K562 (cell line): ENCODE results near the gene TIGD4.

Experiments
- ETS2 ChIP-seq: IDR thresholded peaks from 2 replicates; pipeline ENCODE4 v1.6.1; 2016; ENCODE audit warnings: borderline replicate concordance, missing genetic modification characterization, mild to moderate bottlenecking, moderate library complexity, missing compliant biosample characterization; ENCODE audit not compliant: poor library complexity, severe bottlenecking
- FOXK2 ChIP-seq, 2 experiments: fragments of 450-650 bp; IDR thresholded peaks in 1 of 2; conservative IDR thresholded peaks in 1 of 2; 2 replicates each; pipeline ENCODE4 v1.6.1; 2016; ENCODE audit warnings: low read depth in 2 of 2, mild to moderate bottlenecking in 1 of 2
- JUN ChIP-seq, 2 experiments: sonication (generic) in 1 of 2; formaldehyde crosslinking in 1 of 2; IDR thresholded peaks; 2 replicates each; pipeline versions ENCODE4 v1.6.1 to v1.8.0; 2012 to 2022; ENCODE audit warnings: borderline replicate concordance in 2 of 2, mild to moderate bottlenecking in 2 of 2, improper control_type of control experiment in 1 of 2, low read depth in 1 of 2, low read length in 1 of 2, missing genetic modification reagents in 1 of 2
- MAZ ChIP-seq, 2 experiments: fragments of 450-650 bp in 1 of 2; sonication (generic) in 1 of 2; formaldehyde crosslinking; IDR thresholded peaks in 1 of 2; conservative IDR thresholded peaks in 1 of 2; 2 replicates each; pipeline versions ENCODE4 v1.4.0 to v1.5.0; 2020; ENCODE audit warnings: mild to moderate bottlenecking in 1 of 2, missing genetic modification reagents in 1 of 2
- NCOR1 ChIP-seq: fragments of 450-650 bp; IDR thresholded peaks from 2 replicates; pipeline ENCODE4 v1.6.1; 2016; ENCODE audit warnings: mild to moderate bottlenecking, moderate library complexity
- POLR2AphosphoS5 ChIP-seq: IDR thresholded peaks from 2 replicates; pipeline ENCODE4 v1.6.1; 2011; ENCODE audit warnings: mild to moderate bottlenecking, low read depth, low read length, moderate library complexity; ENCODE audit not compliant: control insufficient read depth, insufficient read depth
- RERE ChIP-seq: sonication (generic); formaldehyde crosslinking; IDR thresholded peaks from 2 replicates; pipeline ENCODE4 v1.8.0; 2023; ENCODE audit warnings: missing genetic modification reagents, mild to moderate bottlenecking, borderline replicate concordance
- SP1 ChIP-seq: sonication (generic); formaldehyde crosslinking; IDR thresholded peaks from 2 replicates; pipeline ENCODE4 v1.8.1; 2022; ENCODE audit warnings: mild to moderate bottlenecking, missing genetic modification reagents
- ZNF133 ChIP-seq: fragments of 250-450 bp; sonication (Bioruptor Pico); IDR thresholded peaks from 2 replicates; pipeline ENCODE4 v1.4.0; 2020; ENCODE audit warnings: mild to moderate bottlenecking
- TF ChIP-seq, protein P1 (sequence below), 3 experiments: IDR thresholded peaks in 2 of 3; conservative IDR thresholded peaks in 1 of 3; 2 replicates each; pipeline ENCODE4 v1.5.1; 2011 to 2012; ENCODE audit warnings: low read length in 3 of 3, mild to moderate bottlenecking in 3 of 3, control low read depth in 2 of 3, improper control_type of control experiment in 1 of 3, inconsistent platforms in 1 of 3, low read depth in 1 of 3, mixed read lengths in 1 of 3, moderate library complexity in 1 of 3; ENCODE audit not compliant: insufficient read depth in 2 of 3

DNA sequence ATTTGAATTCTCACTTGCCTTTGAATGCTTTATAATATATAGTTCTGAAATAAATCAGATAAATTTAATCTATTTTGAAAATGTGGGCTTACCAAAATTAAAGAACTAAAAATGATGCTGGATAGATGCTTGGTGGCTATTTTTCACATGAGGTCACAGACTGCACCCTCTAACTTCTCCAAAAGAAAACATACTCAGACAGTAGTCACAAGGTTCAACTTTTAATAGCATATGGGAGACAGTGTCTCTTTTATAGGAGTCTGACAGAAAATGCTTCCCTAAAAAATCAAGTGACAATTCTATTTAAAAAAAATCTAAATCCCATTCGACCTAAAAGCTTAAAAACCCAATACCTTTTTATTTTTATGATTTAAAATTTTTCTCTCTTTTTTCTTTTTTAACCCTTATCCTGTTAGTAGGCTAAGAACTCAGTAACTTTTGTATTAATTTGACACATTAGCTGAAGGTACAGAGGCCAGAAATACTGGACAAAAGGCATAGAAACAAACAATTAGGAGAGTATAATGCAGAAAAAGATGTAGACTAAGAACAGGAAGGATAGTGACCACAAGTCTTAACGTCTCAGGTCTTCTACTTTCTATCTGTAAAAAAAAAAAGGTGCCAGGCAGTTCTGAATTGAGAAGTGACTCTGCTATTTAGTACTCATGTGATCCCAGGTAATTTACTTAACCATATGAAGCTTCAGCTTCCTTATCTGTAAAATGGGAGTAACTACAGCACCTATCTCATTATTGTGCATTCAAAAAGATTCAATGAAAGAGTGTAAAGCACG is 7.6 kb downstream of the TIGD4 start:
- TF ChIP-seq RERE (CRISPR knock-in tag) (no peak), JUN (IDR thresholded peaks at IDR 0.05; ENCODE audit: borderline replicate concordance, low read depth, low read length) (no peak), JUN (CRISPR knock-in tag; IDR thresholded peaks at IDR 0.05; ENCODE audit: borderline replicate concordance) (no peak), ETS2 (tag) (no peak), SP1 (CRISPR knock-in tag) (no peak), MAZ (CRISPR knock-in tag; conservative IDR thresholded peaks at IDR 0.05 in 1 of 2, IDR thresholded peaks at IDR 0.05 in 1 of 2) (no peak), FOXK2 (conservative IDR thresholded peaks at IDR 0.05 in 1 of 2, IDR thresholded peaks at IDR 0.05 in 1 of 2; ENCODE audit: low read depth in 2 of 2) (no peak), POLR2AphosphoS5 (no peak), NCOR1 (no peak), ZNF133 (no peak)
- TF ChIP-seq, protein P1, sequence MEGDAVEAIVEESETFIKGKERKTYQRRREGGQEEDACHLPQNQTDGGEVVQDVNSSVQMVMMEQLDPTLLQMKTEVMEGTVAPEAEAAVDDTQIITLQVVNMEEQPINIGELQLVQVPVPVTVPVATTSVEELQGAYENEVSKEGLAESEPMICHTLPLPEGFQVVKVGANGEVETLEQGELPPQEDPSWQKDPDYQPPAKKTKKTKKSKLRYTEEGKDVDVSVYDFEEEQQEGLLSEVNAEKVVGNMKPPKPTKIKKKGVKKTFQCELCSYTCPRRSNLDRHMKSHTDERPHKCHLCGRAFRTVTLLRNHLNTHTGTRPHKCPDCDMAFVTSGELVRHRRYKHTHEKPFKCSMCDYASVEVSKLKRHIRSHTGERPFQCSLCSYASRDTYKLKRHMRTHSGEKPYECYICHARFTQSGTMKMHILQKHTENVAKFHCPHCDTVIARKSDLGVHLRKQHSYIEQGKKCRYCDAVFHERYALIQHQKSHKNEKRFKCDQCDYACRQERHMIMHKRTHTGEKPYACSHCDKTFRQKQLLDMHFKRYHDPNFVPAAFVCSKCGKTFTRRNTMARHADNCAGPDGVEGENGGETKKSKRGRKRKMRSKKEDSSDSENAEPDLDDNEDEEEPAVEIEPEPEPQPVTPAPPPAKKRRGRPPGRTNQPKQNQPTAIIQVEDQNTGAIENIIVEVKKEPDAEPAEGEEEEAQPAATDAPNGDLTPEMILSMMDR (IDR thresholded peaks at IDR 0.05 in 2 of 3, conservative IDR thresholded peaks at IDR 0.05 in 1 of 3; ENCODE audit: insufficient read depth in 2 of 3, low read depth in 1 of 3, low read length in 3 of 3): no peak
